ENCODE data around the gene SOCS1. TPM values are rescaled to one million over a fixed set of nuclear protein-coding genes. Genes with fewer than 3 reads are reported as not detected.

SOCS1 gene
- total and polyA plus RNA-seq, 2 donors (not counting 3 experiments of a cell fraction or from before 2014, with no cell fraction given), result 1.1 to 1.7 TPM

DNA sequence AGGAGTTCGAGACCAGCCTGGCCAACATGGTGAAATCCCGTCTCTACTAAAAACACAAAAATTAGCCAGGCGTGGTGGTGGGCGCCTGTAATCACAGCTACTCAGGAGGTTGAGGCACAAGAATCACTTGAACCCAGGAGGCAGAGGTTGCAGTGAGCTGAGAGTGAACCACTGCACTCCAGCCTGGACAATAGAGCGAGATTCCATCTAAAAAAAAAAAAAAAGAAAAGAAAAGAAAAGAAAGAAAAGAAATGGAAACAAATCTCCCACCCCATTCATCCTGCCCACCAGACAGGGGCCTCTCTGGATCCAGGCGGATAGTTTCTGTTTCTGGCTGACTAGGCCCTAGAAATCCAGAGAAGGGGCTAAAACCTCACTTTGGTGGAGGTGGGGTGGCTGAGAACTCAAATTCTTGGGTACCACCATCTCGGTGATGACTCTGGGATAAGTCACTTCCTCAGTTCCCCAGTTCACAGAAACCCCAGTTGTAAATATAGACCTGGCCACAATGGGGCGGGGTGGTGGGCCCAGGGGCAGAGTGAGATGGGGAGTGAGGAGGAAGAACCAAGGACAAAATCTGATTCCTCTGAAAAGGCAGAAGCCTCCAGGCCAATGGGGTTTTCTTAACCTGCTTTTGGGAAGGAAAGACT is 22.2 kb downstream of the SOCS1 start:
- H3K79me2 ChIP-seq (ENCODE audit: control insufficient read depth, insufficient read depth, low read length), result no peaks in the 10 kb centered on the region
- H4K20me1 ChIP-seq (replicated peaks; ENCODE audit: control insufficient read depth, extremely low read depth, insufficient read depth, low read length), result no peaks in the 10 kb centered on the region
- DNase-seq (ENCODE audit: low read depth, low spot score) (no peak), FAIRE-seq (no peak)
- H2AFZ ChIP-seq (ENCODE audit: low read depth, low read length), result no peak overlapping the region
- TF ChIP-seq POLR2A (IDR thresholded peaks at IDR 0.05; ENCODE audit: low read depth, low read length), result no peak
- TF ChIP-seq POLR2AphosphoS5 (IDR thresholded peaks at IDR 0.05; ENCODE audit: insufficient read depth, low read depth, low read length), result no peak
- TF ChIP-seq JUN (IDR thresholded peaks at IDR 0.05; ENCODE audit: borderline replicate concordance, insufficient read depth, insufficient read length, low read depth), result no peak
- TF ChIP-seq, protein P1, sequence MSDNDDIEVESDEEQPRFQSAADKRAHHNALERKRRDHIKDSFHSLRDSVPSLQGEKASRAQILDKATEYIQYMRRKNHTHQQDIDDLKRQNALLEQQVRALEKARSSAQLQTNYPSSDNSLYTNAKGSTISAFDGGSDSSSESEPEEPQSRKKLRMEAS (IDR thresholded peaks at IDR 0.05; ENCODE audit: insufficient read depth, insufficient read length), result no peak
- TF ChIP-seq, protein P2, sequence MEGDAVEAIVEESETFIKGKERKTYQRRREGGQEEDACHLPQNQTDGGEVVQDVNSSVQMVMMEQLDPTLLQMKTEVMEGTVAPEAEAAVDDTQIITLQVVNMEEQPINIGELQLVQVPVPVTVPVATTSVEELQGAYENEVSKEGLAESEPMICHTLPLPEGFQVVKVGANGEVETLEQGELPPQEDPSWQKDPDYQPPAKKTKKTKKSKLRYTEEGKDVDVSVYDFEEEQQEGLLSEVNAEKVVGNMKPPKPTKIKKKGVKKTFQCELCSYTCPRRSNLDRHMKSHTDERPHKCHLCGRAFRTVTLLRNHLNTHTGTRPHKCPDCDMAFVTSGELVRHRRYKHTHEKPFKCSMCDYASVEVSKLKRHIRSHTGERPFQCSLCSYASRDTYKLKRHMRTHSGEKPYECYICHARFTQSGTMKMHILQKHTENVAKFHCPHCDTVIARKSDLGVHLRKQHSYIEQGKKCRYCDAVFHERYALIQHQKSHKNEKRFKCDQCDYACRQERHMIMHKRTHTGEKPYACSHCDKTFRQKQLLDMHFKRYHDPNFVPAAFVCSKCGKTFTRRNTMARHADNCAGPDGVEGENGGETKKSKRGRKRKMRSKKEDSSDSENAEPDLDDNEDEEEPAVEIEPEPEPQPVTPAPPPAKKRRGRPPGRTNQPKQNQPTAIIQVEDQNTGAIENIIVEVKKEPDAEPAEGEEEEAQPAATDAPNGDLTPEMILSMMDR (IDR thresholded peaks at IDR 0.05; ENCODE audit: extremely low read depth in 1 of 2, insufficient read depth in 1 of 2, low read depth in 1 of 2, low read length in 2 of 2), result no peak
- no peak for TF ChIP-seq GATA2 (IDR thresholded peaks at IDR 0.05; ENCODE audit: insufficient read depth, insufficient read length, low read depth, low read length)
- no peak for TF ChIP-seq FOS (IDR thresholded peaks at IDR 0.05; ENCODE audit: borderline replicate concordance, insufficient read depth, low read length)
- no peak for TF ChIP-seq EZH2 (IDR thresholded peaks at IDR 0.05; ENCODE audit: borderline replicate concordance, low read depth, low read length, severe bottlenecking)
- H3K27ac ChIP-seq (ENCODE audit: insufficient read depth, low read depth, low read length), result no peak overlapping the region
- no peaks in the 10 kb centered on the region for H3K27me3 ChIP-seq (ENCODE audit: control insufficient read depth in 2 of 2, insufficient read depth in 2 of 2, low read length in 2 of 2)
- no peaks in the 10 kb centered on the region for H3K9me1 ChIP-seq (replicated peaks; ENCODE audit: control insufficient read depth, extremely low read depth, insufficient read depth, low read length)
- no peaks in the 10 kb centered on the region for H3K9me3 ChIP-seq (replicated peaks; ENCODE audit: control insufficient read depth, insufficient read depth, low read length)
- no TSS peak for BruUV-seq (replicated peaks)
- no peak overlapping the region for H3K9ac ChIP-seq (replicated peaks; ENCODE audit: extremely low read depth, insufficient read depth, low read length)
- no peak overlapping the region for H3K4me3 ChIP-seq (replicated peaks in 1 of 3; ENCODE audit: insufficient read depth in 1 of 3, low read depth in 1 of 3, low read length in 3 of 3)
- intact Hi-C loops (cut with micrococcal nuclease), result no loop called here
- no peaks in the 10 kb centered on the region for H3K36me3 ChIP-seq (ENCODE audit: control insufficient read depth in 2 of 2, extremely low read depth in 1 of 2, insufficient read depth in 2 of 2, low read length in 2 of 2)
- POLR2A ChIA-PET, result no interaction called here
- dilution Hi-C loops (cut with MboI; ENCODE audit: extremely low pct_ligation_motif_present, low sequenced_read_pairs), result no loop called here
- no peak overlapping the region for H3K4me2 ChIP-seq (ENCODE audit: insufficient read depth, low read length)
- H3K4me1 ChIP-seq (ENCODE audit: control insufficient read depth, extremely low read depth, insufficient read depth, low read length), result no peaks in the 10 kb centered on the region
- CTCF ChIA-PET, result no interaction called here
